Esophagus (tissue), 2 donors: Measurements from ENCODE around the gene PLCB4. TPM values are rescaled to one million over a fixed set of nuclear protein-coding genes. Genes with fewer than 3 reads are reported as not detected.

Source experiments
- H3K27ac ChIP-seq, 2 donors: one replicate each; pipeline ENCODE4 v1.5.1; 2013; ENCODE audit warnings: low read depth in 2 of 2, mild to moderate bottlenecking in 2 of 2, inconsistent platforms in 1 of 2, low read length in 1 of 2, moderate library complexity in 1 of 2
- H3K27me3 ChIP-seq, 2 donors: one replicate each; pipeline ENCODE4 v1.6.1; 2013; ENCODE audit warnings: low read length in 2 of 2, control low read depth in 1 of 2, mild to moderate bottlenecking in 1 of 2; ENCODE audit not compliant: insufficient read depth in 2 of 2, control insufficient read depth in 1 of 2
- H3K36me3 ChIP-seq, 2 donors: one replicate each; pipeline ENCODE4 v1.6.1; 2013; ENCODE audit warnings: low read length in 1 of 2; ENCODE audit not compliant: control insufficient read depth in 2 of 2, insufficient read depth in 2 of 2
- H3K4me1 ChIP-seq, 2 donors: one replicate each; pipeline ENCODE4 v1.6.1; 2013; ENCODE audit warnings: low read length in 1 of 2; ENCODE audit not compliant: control insufficient read depth in 2 of 2, insufficient read depth in 2 of 2
- H3K4me3 ChIP-seq, 2 donors: one replicate each; pipeline ENCODE4 v1.5.1; 2013; ENCODE audit warnings: low read length in 2 of 2, mild to moderate bottlenecking in 2 of 2, low read depth in 1 of 2, moderate library complexity in 1 of 2
- H3K9me3 ChIP-seq, 2 donors: one replicate each; pipeline ENCODE4 v1.6.1; 2013; ENCODE audit warnings: mild to moderate bottlenecking in 2 of 2, low read depth in 1 of 2, low read length in 1 of 2, moderate library complexity in 1 of 2; ENCODE audit not compliant: control insufficient read depth in 2 of 2, insufficient read depth in 1 of 2
- WGBS, 2 donors: extraction: QIAGEN DNeasy Blood & Tissue Kit; methylation state at CpG; one replicate each; pipeline ENCODE4 v1.1.7; 2013; 5-methylcytosine and 5-hydroxymethylcytosine counted together
- polyA plus RNA-seq, 2 donors: library from polyadenylated mRNA; stranded (reverse); fragments of 200-250 nt; gene quantifications; one replicate each; pipeline ENCODE4 v1.2.3, GENCODE V29; 2013
- donor health status: healthy with polysubstance abuse.
- donor health status: Bipolar disorder and iron deficiency.

Gene PLCB4
- polyA plus RNA-seq, 2 donors: 1.9 to 2.2 TPM

- H3K27me3 ChIP-seq: no peaks in the 10 kb centered on the region
- no peak overlapping the region for H3K27ac ChIP-seq
- no peak overlapping the region for H3K4me3 ChIP-seq
- 87 to 89% methylated on average over 8 of the region's 8 CpGs for WGBS, 2 donors
- H3K4me1 ChIP-seq: peaks cover 0 to 2% of the 10 kb centered on the region in 2 donors
- no peaks in the 10 kb centered on the region for H3K9me3 ChIP-seq
- H3K36me3 ChIP-seq: no peaks in the 10 kb centered on the region
Measured at GRCh38 chr20:9388160-9388812, 319.4 kb downstream of the PLCB4 start.

DNA sequence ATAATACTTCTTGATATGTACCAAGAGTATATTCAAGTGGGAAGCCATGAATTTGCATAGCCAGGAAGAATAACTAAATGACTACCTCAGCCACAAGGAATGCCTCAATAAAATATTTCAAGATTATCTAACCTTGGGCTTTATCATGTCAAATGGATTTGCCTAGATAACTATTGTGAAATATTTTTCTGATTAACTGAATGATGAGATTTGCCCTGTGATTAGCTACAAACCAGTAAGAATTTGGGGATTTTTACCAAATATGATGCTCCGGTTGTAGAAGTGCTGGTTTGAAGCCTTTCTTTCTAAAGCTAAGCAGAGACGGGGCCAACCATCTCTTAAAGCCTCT, 319.9 kb downstream of the PLCB4 start:
- peaks cover 0 to 2% of the 10 kb centered on the region in 2 donors for H3K4me1 ChIP-seq
- H3K27me3 ChIP-seq: no peaks in the 10 kb centered on the region
- WGBS, 2 donors: 89 to 95% methylated on average over 2 of the region's 2 CpGs
- no peaks in the 10 kb centered on the region for H3K36me3 ChIP-seq
- no peak overlapping the region for H3K4me3 ChIP-seq
- no peaks in the 10 kb centered on the region for H3K9me3 ChIP-seq
- no peak overlapping the region for H3K27ac ChIP-seq

GRCh38 chr20:9389346-9389745, 320.5 kb downstream of the PLCB4 start:
- no peak overlapping the region for H3K27ac ChIP-seq
- no peak overlapping the region for H3K4me3 ChIP-seq
- no peaks in the 10 kb centered on the region for H3K36me3 ChIP-seq
- no peaks in the 10 kb centered on the region for H3K9me3 ChIP-seq
- no peaks in the 10 kb centered on the region for H3K27me3 ChIP-seq
- H3K4me1 ChIP-seq: peaks cover 0 to 2% of the 10 kb centered on the region in 2 donors
- 45 to 73% methylated on average over 1 of the region's 1 CpG for WGBS, 2 donors

DNA sequence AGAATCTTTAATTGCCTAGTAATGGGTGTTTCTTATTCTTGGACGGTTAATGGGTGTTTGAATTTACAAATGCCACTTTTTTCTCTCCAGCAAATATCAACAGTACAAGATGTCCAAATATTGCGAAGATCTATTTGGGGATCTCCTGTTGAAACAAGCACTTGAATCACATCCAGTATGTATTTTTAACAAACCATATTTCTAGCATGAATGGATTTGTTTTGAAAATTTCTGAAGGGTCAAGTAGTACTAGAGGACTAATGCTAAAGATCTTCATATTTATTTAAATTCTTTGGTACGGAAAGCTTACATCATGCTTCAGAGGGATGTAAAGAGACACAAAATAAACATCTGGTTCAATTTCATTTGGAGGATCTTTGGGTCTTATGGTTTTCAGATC, 321.6 kb downstream of the PLCB4 start:
- no peaks in the 10 kb centered on the region for H3K36me3 ChIP-seq
- WGBS, 2 donors: 51 to 70% methylated on average over 3 of the region's 3 CpGs
- H3K9me3 ChIP-seq: no peaks in the 10 kb centered on the region
- H3K27ac ChIP-seq: no peak overlapping the region
- no peak overlapping the region for H3K4me3 ChIP-seq
- H3K27me3 ChIP-seq: no peaks in the 10 kb centered on the region
- peaks cover 0 to 2% of the 10 kb centered on the region in 2 donors for H3K4me1 ChIP-seq

GRCh38 chr20:9392892-9393857, 324.3 kb downstream of the PLCB4 start:
- 51% methylated on average over 4 of the region's 4 CpGs for whole genome bisulfite sequencing, 2 donors
- Histone ChIP-seq H3K36me3 (no peaks in the 10 kb centered on the region), H3K9me3 (no peaks in the 10 kb centered on the region), H3K27ac (no peak overlapping the region), H3K27me3 (no peaks in the 10 kb centered on the region), H3K4me3 (no peak overlapping the region), H3K4me1 (peaks cover 0 to 2% of the 10 kb centered on the region in 2 donors)

GRCh38 chr20:9395971-9396370, 327.1 kb downstream of the PLCB4 start:
- Histone ChIP-seq H3K27ac (no peak overlapping the region), H3K36me3 (no peaks in the 10 kb centered on the region), H3K4me3 (no peak overlapping the region), H3K27me3 (no peaks in the 10 kb centered on the region), H3K4me1 (peaks cover 0 to 2% of the 10 kb centered on the region in 2 donors), H3K9me3 (no peaks in the 10 kb centered on the region)
- WGBS, 2 donors: 56 to 67% methylated on average over 1 of the region's 1 CpG

DNA sequence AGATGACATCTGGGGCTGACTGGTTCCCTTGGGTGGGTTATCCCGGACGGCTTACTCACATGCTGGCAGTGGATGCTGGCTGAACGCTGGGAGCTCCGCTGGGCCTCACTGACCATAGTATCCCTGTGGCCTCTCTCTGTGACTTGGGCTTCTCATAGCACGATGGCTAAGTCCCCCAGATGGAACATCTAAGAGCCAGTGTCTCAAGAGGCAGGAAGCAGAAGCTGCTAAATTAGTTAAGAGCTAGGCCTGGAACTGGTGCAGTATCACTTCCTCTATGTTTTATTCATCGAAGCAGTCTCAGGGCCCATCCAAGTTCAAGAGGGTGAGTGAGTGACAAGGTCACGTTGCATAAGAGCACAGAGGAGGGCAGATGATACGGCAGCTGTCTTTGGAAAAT, 329.0 kb downstream of the PLCB4 start:
- Histone ChIP-seq H3K4me1 (peaks cover 0 to 2% of the 10 kb centered on the region in 2 donors), H3K4me3 (no peak overlapping the region), H3K27me3 (no peaks in the 10 kb centered on the region), H3K36me3 (no peaks in the 10 kb centered on the region), H3K9me3 (no peaks in the 10 kb centered on the region), H3K27ac (no peak overlapping the region)
- 68 to 84% methylated on average over 8 of the region's 8 CpGs for WGBS, 2 donors

GRCh38 chr20:9398882-9399281, 330.0 kb downstream of the PLCB4 start:
- Histone ChIP-seq H3K4me3 (no peak overlapping the region), H3K9me3 (no peaks in the 10 kb centered on the region), H3K27me3 (no peaks in the 10 kb centered on the region), H3K27ac (no peak overlapping the region), H3K36me3 (no peaks in the 10 kb centered on the region), H3K4me1 (no peaks in the 10 kb centered on the region)
- 67 to 85% methylated on average over 4 of the region's 4 CpGs for WGBS, 2 donors

- Histone ChIP-seq H3K4me1 (no peaks in the 10 kb centered on the region), H3K9me3 (no peaks in the 10 kb centered on the region), H3K36me3 (no peaks in the 10 kb centered on the region), H3K27me3 (no peaks in the 10 kb centered on the region), H3K27ac (no peak overlapping the region), H3K4me3 (no peak overlapping the region)
- WGBS, 2 donors: 76 to 77% methylated on average over 1 of the region's 1 CpG
Measured at GRCh38 chr20:9399322-9399721, 330.4 kb downstream of the PLCB4 start.
